Measurements from ENCODE around the gene MIER1.
"Not testable (repeated sequence)": the region's sequence is repeated elsewhere in the genome, so short reads cannot be mapped to it uniquely, and the experiment has no call there.

The MIER1 gene

GRCh38 chr1:66924756-66925557 is at the start of gene MIER1, which contains the start of gene DNAI4:
TSS of gene MIER1 (plus strand) at chr1:66924990. CDS start at chr1:66925029, 39 bp downstream.
TSS of gene DNAI4 (minus strand) at chr1:66924856. CDS start at chr1:66924831, 25 bp downstream.
- DNase-seq (ENCODE audit: low spot score), result peak; percentile 99

- no peak for DNase-seq (ENCODE audit: low spot score)
Measured at GRCh38 chr1:66876664-66877063, 48.1 kb upstream of the MIER1 start.

- no peak for DNase-seq (ENCODE audit: low spot score)
Measured at GRCh38 chr1:66889030-66889429, 35.8 kb upstream of the MIER1 start.

GRCh38 chr1:66890621-66891020 is 34.2 kb upstream of the MIER1 start:
- no peak for DNase-seq (ENCODE audit: low spot score)

- DNase-seq (ENCODE audit: low spot score), result no peak
Measured at GRCh38 chr1:66893712-66894111, 31.1 kb upstream of the MIER1 start.

GRCh38 chr1:66915203-66915602 is 9.6 kb upstream of the MIER1 start:
- DNase-seq (ENCODE audit: low spot score), result not testable (repeated sequence)

- DNase-seq (ENCODE audit: low spot score), result no peak
Measured at GRCh38 chr1:66916320-66916719, 8.5 kb upstream of the MIER1 start.

GRCh38 chr1:66917476-66917875 is 7.3 kb upstream of the MIER1 start:
- DNase-seq (ENCODE audit: low spot score), result no peak

- DNase-seq (ENCODE audit: low spot score), result no peak
Measured at GRCh38 chr1:66919063-66919462, 5.7 kb upstream of the MIER1 start.

GRCh38 chr1:66919828-66920227 is 5.0 kb upstream of the MIER1 start:
- DNase-seq (ENCODE audit: low spot score), result no peak

GRCh38 chr1:66920543-66920942 is 4.2 kb upstream of the MIER1 start:
- no peak for DNase-seq (ENCODE audit: low spot score)

- DNase-seq (ENCODE audit: low spot score), result no peak
Measured at GRCh38 chr1:66925558-66925910, 744 bp downstream of the MIER1 start.

GRCh38 chr1:66925944-66926343 is 1.2 kb downstream of the MIER1 start:
- peak; percentile 13 for DNase-seq (ENCODE audit: low spot score)

- no peak for DNase-seq (ENCODE audit: low spot score)
Measured at GRCh38 chr1:66927528-66927927, 2.7 kb downstream of the MIER1 start.

- no peak for DNase-seq (ENCODE audit: low spot score)
Measured at GRCh38 chr1:66929146-66929688, 4.4 kb downstream of the MIER1 start.

GRCh38 chr1:66929691-66929998 is 4.9 kb downstream of the MIER1 start:
- no peak for DNase-seq (ENCODE audit: low spot score)

GRCh38 chr1:66929999-66930822 is 5.4 kb downstream of the MIER1 start:
- peak; percentile 94 for DNase-seq (ENCODE audit: low spot score)

GRCh38 chr1:66930823-66931174 is 6.0 kb downstream of the MIER1 start:
- no peak for DNase-seq (ENCODE audit: low spot score)

GRCh38 chr1:66931590-66931989 is 6.8 kb downstream of the MIER1 start:
- DNase-seq (ENCODE audit: low spot score), result peak; percentile 14

GRCh38 chr1:66932291-66932690 is 7.5 kb downstream of the MIER1 start:
- no peak for DNase-seq (ENCODE audit: low spot score)

- no peak for DNase-seq (ENCODE audit: low spot score)
Measured at GRCh38 chr1:66933887-66934700, 9.3 kb downstream of the MIER1 start.

- no peak for DNase-seq (ENCODE audit: low spot score)
Measured at GRCh38 chr1:66937529-66938234, 12.9 kb downstream of the MIER1 start.

Measured in kidney tubule cell (primary cell).